Hepatocyte (in vitro differentiated cells): ENCODE results near the gene NAPSA. TPM values are rescaled to one million over a fixed set of nuclear protein-coding genes. Genes with fewer than 3 reads are reported as not detected.
"Not testable (repeated sequence)": the region's sequence is repeated elsewhere in the genome, so short reads cannot be mapped to it uniquely, and the experiment has no call there.

ENCODE experiments used
- DNase-seq: peaks from one replicate; pipeline ENCODE4 v3.0.0-alpha.2; 2016; ENCODE audit warnings: low spot score
- H2AFZ ChIP-seq: fragments of 200-600 bp; sonication (generic); 2 replicates; pipeline ENCODE4 v1.6.0; 2016; ENCODE audit warnings: antibody characterized with exemption, mild to moderate bottlenecking
- H3K27ac ChIP-seq: fragments of 200-600 bp; sonication (generic); 2 replicates; pipeline ENCODE4 v1.5.1; 2016; ENCODE audit warnings: mild to moderate bottlenecking
- H3K27me3 ChIP-seq: fragments of 200-600 bp; sonication (generic); 2 replicates; pipeline ENCODE4 v1.6.1; 2016
- H3K36me3 ChIP-seq: fragments of 200-600 bp; sonication (generic); replicated peaks from 2 replicates; pipeline ENCODE4 v1.5.1; 2016; ENCODE audit warnings: low read depth; ENCODE audit not compliant: insufficient read depth
- H3K4me1 ChIP-seq: fragments of 200-600 bp; sonication (generic); 2 replicates; pipeline ENCODE4 v1.5.1; 2016; ENCODE audit warnings: mild to moderate bottlenecking, moderate library complexity; ENCODE audit not compliant: insufficient read depth
- H3K4me2 ChIP-seq: fragments of 200-600 bp; sonication (generic); 2 replicates; pipeline ENCODE4 v1.6.0; 2016
- H3K4me3 ChIP-seq: fragments of 200-600 bp; sonication (generic); 2 replicates; pipeline ENCODE4 v1.5.1; 2016; ENCODE audit warnings: mild to moderate bottlenecking
- H3K79me2 ChIP-seq: fragments of 200-600 bp; sonication (generic); 2 replicates; pipeline ENCODE4 v1.6.0; 2017; ENCODE audit warnings: mild to moderate bottlenecking
- H3K9me2 ChIP-seq: fragments of 200-600 bp; sonication (generic); replicated peaks from 2 replicates; pipeline ENCODE4 v1.6.0; 2017; ENCODE audit warnings: mild to moderate bottlenecking; ENCODE audit not compliant: insufficient read depth
- H3K9me3 ChIP-seq: fragments of 200-600 bp; sonication (generic); 2 replicates; pipeline ENCODE4 v1.5.1; 2016; ENCODE audit warnings: low read depth, mild to moderate bottlenecking
- H4K20me1 ChIP-seq: fragments of 200-600 bp; sonication (generic); 2 replicates; pipeline ENCODE4 v1.6.0; 2016; ENCODE audit warnings: mild to moderate bottlenecking; ENCODE audit not compliant: insufficient read depth, poor library complexity, severe bottlenecking
- CTCF ChIP-seq: fragments of 200-600 bp; sonication (generic); IDR thresholded peaks from 2 replicates; pipeline ENCODE4 v1.5.1; 2016; ENCODE audit warnings: antibody characterized with exemption, mild to moderate bottlenecking; ENCODE audit not compliant: poor library complexity
- EZH2 ChIP-seq: fragments of 200-600 bp; sonication (generic); IDR thresholded peaks from 2 replicates; pipeline ENCODE4 v1.6.1; 2016; ENCODE audit warnings: antibody characterized with exemption, mild to moderate bottlenecking, borderline replicate concordance
- EZH2phosphoT487 ChIP-seq: fragments of 200-600 bp; sonication (generic); IDR thresholded peaks from one replicate; pipeline ENCODE4 v1.6.1; 2018; ENCODE audit warnings: antibody characterized with exemption, mild to moderate bottlenecking, low read depth, moderate library complexity; ENCODE audit not compliant: unreplicated experiment, severe bottlenecking
- WGBS: methylation state at CpG from one replicate; pipeline ENCODE4 v1.1.6; 2016; ENCODE audit warnings: low lambda C conversion rate; ENCODE audit errors: missing lambda C conversion rate; 5-methylcytosine and 5-hydroxymethylcytosine counted together
- polyA plus RNA-seq: library from polyadenylated mRNA; unstranded; fragments of >200 nt; fragmentation: Nextera tagmentation; extraction: Ambion mirVana; gene quantifications from 2 replicates; pipeline ENCODE4 v1.2.1, GENCODE V29; 2016
- total RNA-seq: library from RNA; depleted of rRNA; stranded (reverse); fragments of >200 nt; gene quantifications from 2 replicates; pipeline ENCODE4 v1.2.3, GENCODE V29; 2014

NAPSA gene
- total and polyA plus RNA-seq, 2 experiments from 2014 or later = 2.7 to 7.3 TPM

GRCh38 chr19:50352242-50352641 is 13.2 kb downstream of the NAPSA start:
- Histone ChIP-seq H3K27ac (no peak overlapping the region), H3K9me2 (no peaks in the 10 kb centered on the region), H2AFZ (no peak overlapping the region), H3K4me2 (no peak overlapping the region), H3K36me3 (no peaks in the 10 kb centered on the region), H4K20me1 (no peaks in the 10 kb centered on the region), H3K4me1 (no peaks in the 10 kb centered on the region), H3K9me3 (no peaks in the 10 kb centered on the region), H3K27me3 (no peaks in the 10 kb centered on the region), H3K79me2 (no peaks in the 10 kb centered on the region), H3K4me3 (no peak overlapping the region)
- WGBS = 76% methylated on average over 4 of the region's 4 CpGs
- TF ChIP-seq EZH2 (no peak), CTCF (no peak), EZH2phosphoT487 (no peak)
- DNase-seq = no peak

GRCh38 chr19:50349277-50350057 is 16.0 kb downstream of the NAPSA start:
- no peak for DNase-seq
- H3K79me2 ChIP-seq = no peaks in the 10 kb centered on the region
- H2AFZ ChIP-seq = no peak overlapping the region
- H3K4me1 ChIP-seq = no peaks in the 10 kb centered on the region
- H3K36me3 ChIP-seq = no peaks in the 10 kb centered on the region
- TF ChIP-seq EZH2phosphoT487 (no peak), CTCF (no peak), EZH2 (no peak)
- no peaks in the 10 kb centered on the region for H3K27me3 ChIP-seq
- H3K4me2 ChIP-seq = no peak overlapping the region
- H3K9me3 ChIP-seq = no peaks in the 10 kb centered on the region
- 85% methylated on average over 22 of the region's 22 CpGs for WGBS
- H3K4me3 ChIP-seq = no peak overlapping the region
- no peaks in the 10 kb centered on the region for H4K20me1 ChIP-seq
- no peaks in the 10 kb centered on the region for H3K9me2 ChIP-seq
- no peak overlapping the region for H3K27ac ChIP-seq

GRCh38 chr19:50347089-50347581 is 18.3 kb downstream of the NAPSA start:
- not testable (repeated sequence) for H3K4me3 ChIP-seq, H2AFZ ChIP-seq, H3K27me3 ChIP-seq, DNase-seq, H3K27ac ChIP-seq, H3K36me3 ChIP-seq, H3K9me3 ChIP-seq, H3K9me2 ChIP-seq, H4K20me1 ChIP-seq, H3K4me2 ChIP-seq, H3K79me2 ChIP-seq, H3K4me1 ChIP-seq
- 65% methylated on average over 8 of the region's 8 CpGs for WGBS

GRCh38 chr19:50344661-50345318 is 20.6 kb downstream of the NAPSA start:
- Histone ChIP-seq H3K4me2 (no peak overlapping the region), H3K27me3 (no peaks in the 10 kb centered on the region), H3K27ac (no peak overlapping the region), H3K36me3 (no peaks in the 10 kb centered on the region), H4K20me1 (no peaks in the 10 kb centered on the region), H3K4me3 (no peak overlapping the region), H3K4me1 (no peaks in the 10 kb centered on the region), H3K9me2 (no peaks in the 10 kb centered on the region), H2AFZ (no peak overlapping the region), H3K9me3 (no peaks in the 10 kb centered on the region), H3K79me2 (no peaks in the 10 kb centered on the region)
- 90% methylated on average over 8 of the region's 8 CpGs for WGBS
- no peak for TF ChIP-seq EZH2
- TF ChIP-seq CTCF = no peak
- TF ChIP-seq EZH2phosphoT487 = no peak
- DNase-seq = no peak
